K562 (cell line): ENCODE measurements around the gene EVL. TPM values are rescaled to one million over a fixed set of nuclear protein-coding genes. Genes with fewer than 3 reads are reported as not detected.

Experiments used
- ATAC-seq: fragments of 200-7000 bp; cut with Tn5 transposase; 3 replicates; pipeline ENCODE4 v1.9.1; 2020; ENCODE audit warnings: moderate library complexity
- BruUV-seq: library from RNA; stranded (reverse); fragments of 400-500 nt; replicated peaks from 2 replicates; lab custom pipeline; 2021; lab: Mats Ljungman, UMichigan
- CTCF ChIA-PET: fragments of 300-600 bp; formaldehyde crosslinking; extraction: SDS; loops from one replicate; lab custom pipeline; 2021; ENCODE audit warnings: low intra/inter-chr PET ratio; lab: Yijun Ruan, JAX
- POLR2A ChIA-PET: fragments of 300-600, 350-650 bp; sonication (Branson Sonifier 250); formaldehyde crosslinking; extraction: SDS; loops from one replicate; lab custom pipeline; 2021; ENCODE audit warnings: antibody characterized with exemption, inconsistent platforms; lab: Yijun Ruan, JAX
- DNase-seq, 4 experiments: peaks; one replicate each; pipeline versions ENCODE4 v3.0.0 to v3.0.0-alpha.2; 2011 to 2018; ENCODE audit warnings: low spot score in 3 of 4, mixed read lengths in 3 of 4; ENCODE audit errors: extremely low read depth in 1 of 4
- FAIRE-seq: peaks from 2 replicates; lab custom pipeline; 2011; peaks lifted over from hg19 to GRCh38; lab: Jason Lieb, UNC
- H2AFZ ChIP-seq: 2 replicates; pipeline ENCODE4 v1.6.0; 2011; ENCODE audit warnings: low read depth, low read length, control low read depth, inconsistent platforms
- H3K27ac ChIP-seq: fragments of 200-600 bp; 3 replicates; pipeline ENCODE4 v1.8.0; 2011; ENCODE audit warnings: low read depth, mild to moderate bottlenecking, control low read depth, inconsistent platforms, low read length, moderate library complexity, mixed read lengths; ENCODE audit errors: extremely low read depth
- H3K27me3 ChIP-seq, 2 experiments: fragments of 300-600 bp in 1 of 2; 2 replicates in 1 of 2; 3 replicates in 1 of 2; pipeline versions ENCODE4 v1.6.0 to v1.8.0; 2011; ENCODE audit warnings: inconsistent platforms in 2 of 2, low read length in 2 of 2, mild to moderate bottlenecking in 1 of 2, mixed read lengths in 1 of 2, moderate library complexity in 1 of 2; ENCODE audit not compliant: control insufficient read depth in 2 of 2, insufficient read depth in 2 of 2
- H3K36me3 ChIP-seq: fragments of 300-600 bp; 3 replicates; pipeline ENCODE4 v1.8.0; 2011; ENCODE audit warnings: mild to moderate bottlenecking, low read length, inconsistent platforms; ENCODE audit not compliant: control insufficient read depth, insufficient read depth
- H3K4me1 ChIP-seq, 2 experiments: fragments of 200-600 bp in 1 of 2; replicated peaks in 1 of 2; 2 replicates in 1 of 2; 3 replicates in 1 of 2; pipeline versions ENCODE4 v1.5.1 to v1.8.0; 2011; ENCODE audit warnings: inconsistent platforms in 2 of 2, low read length in 2 of 2, mild to moderate bottlenecking in 1 of 2, mixed read lengths in 1 of 2, moderate library complexity in 1 of 2; ENCODE audit not compliant: control insufficient read depth in 2 of 2, insufficient read depth in 2 of 2
- H3K4me2 ChIP-seq: 2 replicates; pipeline ENCODE4 v1.6.1; 2011; ENCODE audit warnings: low read length, control low read depth, inconsistent platforms, mixed read lengths; ENCODE audit not compliant: insufficient read depth
- H3K4me3 ChIP-seq: fragments of 200-600 bp; sonication (generic), shearing (Covaris generic); 2 replicates; pipeline ENCODE4 v1.5.1; 2016; ENCODE audit warnings: control low read depth, inconsistent platforms
- H3K79me2 ChIP-seq: fragments of 200-600 bp; 3 replicates; pipeline ENCODE4 v1.8.0; 2011; ENCODE audit warnings: low read length, inconsistent platforms; ENCODE audit not compliant: control insufficient read depth, insufficient read depth
- H3K9ac ChIP-seq, 2 experiments: 2 replicates each; pipeline versions ENCODE4 v1.6.0 to v1.6.1; 2011; ENCODE audit warnings: low read depth in 2 of 2, low read length in 2 of 2, control low read depth in 1 of 2, inconsistent platforms in 1 of 2, mild to moderate bottlenecking in 1 of 2, mixed read lengths in 1 of 2; ENCODE audit not compliant: insufficient read depth in 1 of 2
- H3K9me1 ChIP-seq: one replicate; pipeline ENCODE4 v1.6.0; 2011; ENCODE audit warnings: inconsistent platforms, mild to moderate bottlenecking, low read length, moderate library complexity; ENCODE audit not compliant: control insufficient read depth, insufficient read depth
- H3K9me3 ChIP-seq: replicated peaks from 2 replicates; pipeline ENCODE4 v1.5.1; 2011; ENCODE audit warnings: low read depth, low read length, inconsistent platforms; ENCODE audit not compliant: control insufficient read depth, insufficient read depth
- H4K20me1 ChIP-seq: replicated peaks from 2 replicates; pipeline ENCODE4 v1.6.1; 2011; ENCODE audit warnings: low read length, inconsistent platforms, mixed read lengths; ENCODE audit not compliant: control insufficient read depth, insufficient read depth
- BRF1 ChIP-seq: IDR thresholded peaks from 3 replicates; pipeline ENCODE4 v1.6.1; 2011; ENCODE audit warnings: borderline replicate concordance, mild to moderate bottlenecking; ENCODE audit not compliant: insufficient read length; ENCODE audit errors: extremely low read depth
- JUND ChIP-seq, 2 experiments: IDR thresholded peaks; 2 replicates in 1 of 2; 3 replicates in 1 of 2; pipeline ENCODE4 v1.6.1; 2011; ENCODE audit warnings: borderline replicate concordance in 2 of 2, low read depth in 2 of 2, low read length in 2 of 2, improper control_type of control experiment in 1 of 2, missing biosample characterization in 1 of 2, missing genetic modification characterization in 1 of 2, missing genetic modification reagents in 1 of 2
- MNT ChIP-seq, 2 experiments: fragments of 450-650 bp; conservative IDR thresholded peaks; 2 replicates each; pipeline ENCODE4 v1.6.1; 2017; ENCODE audit warnings: mild to moderate bottlenecking in 2 of 2, moderate library complexity in 2 of 2
- NR2C1 ChIP-seq, 2 experiments: fragments of 450-650 bp; IDR thresholded peaks; 2 replicates each; pipeline ENCODE4 v1.6.1; 2017; ENCODE audit warnings: mild to moderate bottlenecking in 2 of 2, antibody characterized with exemption in 1 of 2, inconsistent platforms in 1 of 2, missing compliant biosample characterization in 1 of 2, missing genetic modification characterization in 1 of 2
- STAG1 ChIP-seq: sonication (generic); formaldehyde crosslinking; IDR thresholded peaks from 2 replicates; pipeline ENCODE4 v1.5.0; 2020; ENCODE audit warnings: missing genetic modification reagents, borderline replicate concordance
- ZBTB33 ChIP-seq: sonication (generic); formaldehyde crosslinking; IDR thresholded peaks from 2 replicates; pipeline ENCODE4 v1.8.1; 2023; ENCODE audit warnings: mild to moderate bottlenecking, missing genetic modification reagents
- ZC3H4 ChIP-seq: sonication (generic); formaldehyde crosslinking; IDR thresholded peaks from 2 replicates; pipeline ENCODE4 v1.9.0; 2021; ENCODE audit warnings: missing genetic modification reagents, borderline replicate concordance
- ZFPM2 ChIP-seq: fragments of 250-450 bp; sonication (Bioruptor Pico); IDR thresholded peaks from 2 replicates; pipeline ENCODE4 v1.5.1; 2022; ENCODE audit warnings: mild to moderate bottlenecking
- ZNF121 ChIP-seq: sonication (generic); formaldehyde crosslinking; conservative IDR thresholded peaks from 2 replicates; pipeline ENCODE4 v1.8.0; 2022; ENCODE audit warnings: missing genetic modification reagents
- ZNF699 ChIP-seq: fragments of 250-450 bp; sonication (Bioruptor Pico); IDR thresholded peaks from 2 replicates; pipeline ENCODE4 v1.8.0; 2021; ENCODE audit warnings: mild to moderate bottlenecking, moderate library complexity; ENCODE audit not compliant: insufficient replicate concordance
- WGBS: fragments of 100-300 bp; shearing (Covaris generic); methylation state at CpG from one replicate; pipeline ENCODE4 v1.1.6; 2016; ENCODE audit warnings: low coverage, mixed read lengths; ENCODE audit not compliant: insufficient coverage; ENCODE audit errors: missing lambda C conversion rate; 5-methylcytosine and 5-hydroxymethylcytosine counted together
- in situ Hi-C: fragments of 300-500 bp; cut with MboI; formaldehyde crosslinking; loops from 4 replicates; pipeline ENCODE4 v1.15.0; 2018; ENCODE audit warnings: inconsistent platforms, mixed read lengths
- intact Hi-C: fragments of 100-400 bp; cut with micrococcal nuclease; formaldehyde crosslinking; loops from 2 replicates; pipeline ENCODE4 v1.14.2; 2022
- polyA plus RNA-seq, 8 experiments: library from polyadenylated mRNA; depleted of rRNA in 4 of 8; stranded (reverse) in 5 of 8; unstranded in 3 of 8; fragments of >200 nt; fragmentation: Nextera tagmentation in 2 of 8; fragmentation: Illumina TruSeq in 1 of 8; extraction: Ambion mirVana in 2 of 8; extraction: Trizol in 1 of 8; gene quantifications; 2 replicates each; pipeline versions ENCODE4 v1.2.1 to v1.2.3, GENCODE V29; 2011 to 2014; ENCODE audit warnings: inconsistent platforms in 1 of 8, missing spikeins in 1 of 8
- total RNA-seq, 7 experiments: library from RNA; depleted of rRNA in 6 of 7; stranded (reverse); fragments of >200 nt in 6 of 7; fragmentation: Illumina TruSeq in 2 of 7; extraction: Trizol in 2 of 7; gene quantifications; 2 replicates each; pipeline versions ENCODE4 v1.2.1 to v1.2.3, GENCODE V29; 2011 to 2021; ENCODE audit warnings: low replicate concordance in 1 of 7
- TF ChIP-seq, protein P1 (sequence below): fragments of 450-650 bp; IDR thresholded peaks from 2 replicates; pipeline ENCODE4 v1.7.0; 2016; ENCODE audit warnings: borderline replicate concordance
- TF ChIP-seq, protein P2 (sequence below): sonication (generic); formaldehyde crosslinking; IDR thresholded peaks from 2 replicates; pipeline ENCODE4 v1.5.0; 2020; ENCODE audit warnings: missing genetic modification reagents

Gene EVL
- total and polyA plus RNA-seq, 9 of the 15 experiments (the other 6 are each of a cell fraction or from before 2014, with no cell fraction given), result 2.9 to 43.4 (median 23.9) TPM

DNA sequence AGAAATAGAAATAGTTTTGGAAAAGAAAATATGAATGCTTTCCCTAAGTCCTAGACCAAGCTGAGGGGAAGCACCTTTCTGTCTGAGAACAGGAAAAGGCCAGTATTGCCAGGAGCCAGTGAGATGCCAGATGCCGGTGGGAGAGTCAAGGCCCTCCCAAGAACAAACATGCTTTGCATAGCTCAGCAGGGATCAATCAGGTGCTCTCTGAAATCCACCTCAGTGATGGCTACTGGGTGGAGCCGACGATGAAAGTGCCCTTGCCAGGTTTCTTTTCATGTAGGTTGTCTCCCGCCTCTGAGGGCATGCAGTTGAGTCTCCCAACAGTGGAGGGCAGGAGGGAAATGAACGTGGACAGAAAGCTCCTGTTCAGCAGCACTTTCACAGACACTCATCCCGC lies 66.0 kb downstream of the EVL start:
- no peak for TF ChIP-seq STAG1 (CRISPR knock-in tag)
- TF ChIP-seq ZBTB33 (CRISPR knock-in tag), result no peak
- TF ChIP-seq, protein P1, sequence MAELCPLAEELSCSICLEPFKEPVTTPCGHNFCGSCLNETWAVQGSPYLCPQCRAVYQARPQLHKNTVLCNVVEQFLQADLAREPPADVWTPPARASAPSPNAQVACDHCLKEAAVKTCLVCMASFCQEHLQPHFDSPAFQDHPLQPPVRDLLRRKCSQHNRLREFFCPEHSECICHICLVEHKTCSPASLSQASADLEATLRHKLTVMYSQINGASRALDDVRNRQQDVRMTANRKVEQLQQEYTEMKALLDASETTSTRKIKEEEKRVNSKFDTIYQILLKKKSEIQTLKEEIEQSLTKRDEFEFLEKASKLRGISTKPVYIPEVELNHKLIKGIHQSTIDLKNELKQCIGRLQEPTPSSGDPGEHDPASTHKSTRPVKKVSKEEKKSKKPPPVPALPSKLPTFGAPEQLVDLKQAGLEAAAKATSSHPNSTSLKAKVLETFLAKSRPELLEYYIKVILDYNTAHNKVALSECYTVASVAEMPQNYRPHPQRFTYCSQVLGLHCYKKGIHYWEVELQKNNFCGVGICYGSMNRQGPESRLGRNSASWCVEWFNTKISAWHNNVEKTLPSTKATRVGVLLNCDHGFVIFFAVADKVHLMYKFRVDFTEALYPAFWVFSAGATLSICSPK, result no peak
- TF ChIP-seq BRF1, result no peak
- TF ChIP-seq, protein P2, sequence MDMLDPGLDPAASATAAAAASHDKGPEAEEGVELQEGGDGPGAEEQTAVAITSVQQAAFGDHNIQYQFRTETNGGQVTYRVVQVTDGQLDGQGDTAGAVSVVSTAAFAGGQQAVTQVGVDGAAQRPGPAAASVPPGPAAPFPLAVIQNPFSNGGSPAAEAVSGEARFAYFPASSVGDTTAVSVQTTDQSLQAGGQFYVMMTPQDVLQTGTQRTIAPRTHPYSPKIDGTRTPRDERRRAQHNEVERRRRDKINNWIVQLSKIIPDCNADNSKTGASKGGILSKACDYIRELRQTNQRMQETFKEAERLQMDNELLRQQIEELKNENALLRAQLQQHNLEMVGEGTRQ, result no peak
- no peak for TF ChIP-seq ZC3H4 (CRISPR knock-in tag)
- no peak for TF ChIP-seq ZNF699 (CRISPR knock-in tag)
- TF ChIP-seq MNT (conservative IDR thresholded peaks at IDR 0.05), result no peak
- TF ChIP-seq NR2C1 (IDR thresholded peaks at IDR 0.05), result no peak
- no peak for TF ChIP-seq NR2C1 (tag; IDR thresholded peaks at IDR 0.05)
- TF ChIP-seq JUND (IDR thresholded peaks at IDR 0.05; ENCODE audit: borderline replicate concordance, low read depth, low read length), result no peak
- TF ChIP-seq JUND (tag; IDR thresholded peaks at IDR 0.05; ENCODE audit: borderline replicate concordance, low read depth, low read length), result no peak
- no peak for TF ChIP-seq ZNF121 (CRISPR knock-in tag)
- TF ChIP-seq ZFPM2, result no peak
- peaks cover 2 to 14% of the 10 kb centered on the region in 2 experiments; a peak in 4 of 5 replicates for H3K4me1 ChIP-seq
- no peaks in the 10 kb centered on the region for H4K20me1 ChIP-seq
- H3K4me2 ChIP-seq, result no peak overlapping the region
- no peak overlapping the region for H3K4me3 ChIP-seq
- H3K9ac ChIP-seq, result peak overlapping the region in 1 of 2 experiments; percentile 81; a peak in 2 of 4 replicates
- FAIRE-seq (no peak), DNase-seq (no peak), ATAC-seq (no peak)
- no peaks in the 10 kb centered on the region for H3K9me1 ChIP-seq
- 79% methylated on average over 4 of the region's 6 CpGs for WGBS
- CTCF ChIA-PET, result no interaction called here
- no peaks in the 10 kb centered on the region for H3K79me2 ChIP-seq
- no peak overlapping the region for H3K27ac ChIP-seq
- intact Hi-C loops (no loop called here), in situ Hi-C loops (no loop called here)
- no peak overlapping the region for H2AFZ ChIP-seq
- H3K27me3 ChIP-seq, result no peaks in the 10 kb centered on the region
- H3K36me3 ChIP-seq, result peaks cover 5% of the 10 kb centered on the region; the same call in 1 of the 3 replicates
- H3K9me3 ChIP-seq, result no peaks in the 10 kb centered on the region
- BruUV-seq, result no TSS peak
- POLR2A ChIA-PET, result interaction anchor here (0.8 to 2.2 kb wide), 4 partner anchors 9 to 16 kb away, joined by 3 to 7 read pairs (median 3); no protein-coding TSS in a partner anchor
